Measurements from ENCODE around the gene KCNJ5. TPM values are rescaled to one million over a fixed set of nuclear protein-coding genes. Genes with fewer than 3 reads are reported as not detected.

Gene KCNJ5
- total RNA-seq, 4 donors from 2014 or later, result 0.31 to 3.2 (median 0.71) TPM

- no peak overlapping the region for H3K27ac ChIP-seq
- peaks cover 0 to 12% (median 0%) of the 10 kb centered on the region in 3 donors for H3K4me1 ChIP-seq
- H3K27me3 ChIP-seq, result no peaks in the 10 kb centered on the region
- no peaks in the 10 kb centered on the region for H3K9me3 ChIP-seq
- WGBS, 2 donors (ENCODE audit: low coverage in 1 of 2), result 40 to 73% methylated on average over 1 of the region's 1 CpG
- ATAC-seq, result no peak
- TF ChIP-seq POLR2AphosphoS5 (IDR thresholded peaks at IDR 0.05) (no peak), EP300 (IDR thresholded peaks at IDR 0.05) (no peak), POLR2A (IDR thresholded peaks at IDR 0.05) (no peak), CTCF (IDR thresholded peaks at IDR 0.05) (no peak)
- H3K4me3 ChIP-seq, result no peak overlapping the region
- no peaks in the 10 kb centered on the region for H3K36me3 ChIP-seq
Measured at GRCh38 chr11:128897826-128898225, 6.7 kb downstream of the KCNJ5 start.

GRCh38 chr11:128898580-128899344 lies 7.6 kb downstream of the KCNJ5 start:
- ATAC-seq, result no peak
- Histone ChIP-seq H3K9me3 (no peaks in the 10 kb centered on the region), H3K4me3 (no peak overlapping the region), H3K4me1 (peaks cover 0 to 12% (median 0%) of the 10 kb centered on the region in 3 donors), H3K27ac (no peak overlapping the region), H3K27me3 (no peaks in the 10 kb centered on the region), H3K36me3 (no peaks in the 10 kb centered on the region)
- 90 to 95% methylated on average over 4 to 13 of the region's 13 CpGs for WGBS, 2 donors (ENCODE audit: low coverage in 1 of 2)
- TF ChIP-seq CTCF (IDR thresholded peaks at IDR 0.05) (no peak), POLR2AphosphoS5 (IDR thresholded peaks at IDR 0.05) (no peak), POLR2A (IDR thresholded peaks at IDR 0.05) (no peak), EP300 (IDR thresholded peaks at IDR 0.05) (no peak)

- no peak overlapping the region for H3K4me3 ChIP-seq
- no peak for ATAC-seq
Measured at GRCh38 chr11:128900468-128900867, 9.3 kb downstream of the KCNJ5 start.

GRCh38 chr11:128901653-128902514 lies 10.7 kb downstream of the KCNJ5 start:
- H3K4me1 ChIP-seq, result peaks cover 0 to 36% (median 8%) of the 10 kb centered on the region in 3 donors
- TF ChIP-seq POLR2A (IDR thresholded peaks at IDR 0.05), result no peak
- TF ChIP-seq EP300 (IDR thresholded peaks at IDR 0.05), result no peak
- TF ChIP-seq CTCF (IDR thresholded peaks at IDR 0.05), result no peak
- TF ChIP-seq POLR2AphosphoS5 (IDR thresholded peaks at IDR 0.05), result no peak
- H3K4me3 ChIP-seq, result no peak overlapping the region
- ATAC-seq, result no peak
- no peaks in the 10 kb centered on the region for H3K27me3 ChIP-seq
- no peak overlapping the region for H3K27ac ChIP-seq
- H3K36me3 ChIP-seq, result no peaks in the 10 kb centered on the region
- WGBS, 2 donors (ENCODE audit: low coverage in 1 of 2), result 35 to 78% methylated on average over 4 to 14 of the region's 29 CpGs
- H3K9me3 ChIP-seq, result no peaks in the 10 kb centered on the region

More at GRCh38 chr11:128900468-128900867, 9.3 kb downstream of the KCNJ5 start:
- Histone ChIP-seq H3K27ac (no peak overlapping the region), H3K9me3 (no peaks in the 10 kb centered on the region), H3K27me3 (no peaks in the 10 kb centered on the region), H3K4me1 (peaks cover 0 to 25% (median 8%) of the 10 kb centered on the region in 3 donors), H3K36me3 (no peaks in the 10 kb centered on the region)
- TF ChIP-seq EP300 (IDR thresholded peaks at IDR 0.05) (no peak), POLR2A (IDR thresholded peaks at IDR 0.05) (no peak), POLR2AphosphoS5 (IDR thresholded peaks at IDR 0.05) (no peak), CTCF (IDR thresholded peaks at IDR 0.05) (no peak)
- 46 to 50% methylated on average over 2 to 3 of the region's 4 CpGs for WGBS, 2 donors (ENCODE audit: low coverage in 1 of 2)
